WTC11 (cell line): ENCODE results near the gene DKC1. TPM values are rescaled to one million over a fixed set of nuclear protein-coding genes. Genes with fewer than 3 reads are reported as not detected.

Experiments
- ATAC-seq: fragments of 200-7000 bp; cut with Tn5 transposase; 2 replicates; pipeline ENCODE4 v1.10.0; 2021; ENCODE audit warnings: mild to moderate bottlenecking, moderate library complexity
- CTCF ChIA-PET: fragments of 300-600 bp; sonication (Branson Sonifier 250); formaldehyde crosslinking; loops from one replicate; lab custom pipeline; 2021; ENCODE audit warnings: antibody characterized with exemption; lab: Charles Lee
- POLR2A ChIA-PET: fragments of 350-600 bp; sonication (Branson Sonifier 250); formaldehyde crosslinking; loops from one replicate; lab custom pipeline; 2021; ENCODE audit warnings: antibody characterized with exemption; lab: Charles Lee
- DNase-seq: peaks from one replicate; pipeline ENCODE4 v3.0.0; 2021; ENCODE audit warnings: low spot score
- H3K27ac Mint-ChIP-seq: 2 replicates; pipeline ENCODE4 v1.8.0; 2021; ENCODE audit warnings: mixed read lengths
- H3K27me3 Mint-ChIP-seq: 2 replicates; pipeline ENCODE4 v1.8.0; 2021; ENCODE audit warnings: low read depth, mild to moderate bottlenecking, moderate library complexity, mixed read lengths
- H3K36me3 Mint-ChIP-seq: 2 replicates; pipeline ENCODE4 v1.8.0; 2021; ENCODE audit warnings: mixed read lengths
- H3K4me1 Mint-ChIP-seq: 2 replicates; pipeline ENCODE4 v1.8.0; 2022; ENCODE audit warnings: mixed read lengths
- H3K4me3 Mint-ChIP-seq: 2 replicates; pipeline ENCODE4 v1.8.0; 2021; ENCODE audit warnings: mild to moderate bottlenecking, moderate library complexity, mixed read lengths
- H3K9me3 Mint-ChIP-seq: 2 replicates; pipeline ENCODE4 v1.8.0; 2021; ENCODE audit warnings: mixed read lengths
- ATF2 ChIP-seq: sonication (generic); formaldehyde crosslinking; IDR thresholded peaks from 2 replicates; pipeline ENCODE4 v1.8.1; 2022; ENCODE audit warnings: low read depth, missing genetic modification reagents, borderline replicate concordance
- ATF3 ChIP-seq: sonication (generic); formaldehyde crosslinking; conservative IDR thresholded peaks from 2 replicates; pipeline ENCODE4 v1.8.1; 2022; ENCODE audit warnings: mild to moderate bottlenecking, missing genetic modification reagents
- CBFB ChIP-seq: sonication (generic); formaldehyde crosslinking; IDR thresholded peaks from 2 replicates; pipeline ENCODE4 v1.8.1; 2022; ENCODE audit warnings: mild to moderate bottlenecking, low read depth, missing genetic modification reagents
- ERG ChIP-seq: fragments of 250-450 bp; sonication (Bioruptor Pico); IDR thresholded peaks from 2 replicates; pipeline ENCODE4 v1.8.0; 2021; ENCODE audit warnings: mild to moderate bottlenecking
- ESRRA ChIP-seq: sonication (generic); formaldehyde crosslinking; IDR thresholded peaks from 2 replicates; pipeline ENCODE4 v1.8.1; 2022; ENCODE audit warnings: mild to moderate bottlenecking, missing genetic modification reagents, borderline replicate concordance
- FOXP4 ChIP-seq: sonication (generic); formaldehyde crosslinking; IDR thresholded peaks from 2 replicates; pipeline ENCODE4 v1.8.0; 2022; ENCODE audit warnings: mild to moderate bottlenecking, missing genetic modification reagents
- RORB ChIP-seq: fragments of 250-450 bp; sonication (Bioruptor Pico); IDR thresholded peaks from 2 replicates; pipeline ENCODE4 v1.9.0; 2021; ENCODE audit warnings: mild to moderate bottlenecking
- SMAD4 ChIP-seq: sonication (generic); formaldehyde crosslinking; IDR thresholded peaks from 2 replicates; pipeline ENCODE4 v1.8.0; 2022; ENCODE audit warnings: mild to moderate bottlenecking, missing genetic modification reagents
- SOX15 ChIP-seq: fragments of 250-450 bp; sonication (Bioruptor Pico); IDR thresholded peaks from 2 replicates; pipeline ENCODE4 v1.9.0; 2021; ENCODE audit warnings: mild to moderate bottlenecking
- STAT6 ChIP-seq: sonication (generic); formaldehyde crosslinking; conservative IDR thresholded peaks from 2 replicates; pipeline ENCODE4 v1.8.1; 2023; ENCODE audit warnings: mild to moderate bottlenecking, low read depth, missing genetic modification reagents, moderate library complexity
- USF1 ChIP-seq: sonication (generic); formaldehyde crosslinking; IDR thresholded peaks from 2 replicates; pipeline ENCODE4 v1.8.0; 2022; ENCODE audit warnings: mild to moderate bottlenecking, missing genetic modification reagents
- ZNF219 ChIP-seq: sonication (generic); formaldehyde crosslinking; IDR thresholded peaks from 2 replicates; pipeline ENCODE4 v1.8.0; 2023; ENCODE audit warnings: missing genetic modification reagents, mild to moderate bottlenecking, borderline replicate concordance
- ZNF416 ChIP-seq: fragments of 250-450 bp; sonication (Bioruptor Pico); IDR thresholded peaks from 2 replicates; pipeline ENCODE4 v1.9.0; 2021; ENCODE audit warnings: mild to moderate bottlenecking, inconsistent platforms
- ZSCAN18 ChIP-seq: fragments of 250-450 bp; sonication (Bioruptor Pico); IDR thresholded peaks from 2 replicates; pipeline ENCODE4 v2.1.2; 2022; ENCODE audit warnings: mild to moderate bottlenecking, moderate library complexity
- total RNA-seq: library from RNA; stranded (reverse); gene quantifications from 3 replicates; pipeline ENCODE4 v1.2.3, GENCODE V29; 2021

Gene DKC1
- total RNA-seq, 1 experiment from 2014 or later, result 123 TPM

- no peak for DNase-seq
- Mint-ChIP-seq H3K27me3 (no peaks in the 10 kb centered on the region; the same call in 1 of the 2 replicates), H3K27ac (no peak overlapping the region), H3K9me3 (no peaks in the 10 kb centered on the region), H3K36me3 (no peaks in the 10 kb centered on the region), H3K4me3 (no peak overlapping the region), H3K4me1 (peaks cover 2% of the 10 kb centered on the region; the same call in 1 of the 2 replicates)
- TF ChIP-seq ATF2 (CRISPR knock-in tag) (no peak), FOXP4 (CRISPR knock-in tag) (no peak), RORB (CRISPR knock-in tag) (no peak), ERG (CRISPR knock-in tag) (no peak)
- ChIA-PET CTCF (no interaction called here), POLR2A (no interaction called here)
- no peak for ATAC-seq
Measured at GRCh38 chrX:154727418-154727817, 35.2 kb upstream of the DKC1 start.

GRCh38 chrX:154727871-154728270 is 34.8 kb upstream of the DKC1 start:
- Mint-ChIP-seq H3K36me3 (no peaks in the 10 kb centered on the region), H3K4me1 (peaks cover 5% of the 10 kb centered on the region), H3K4me3 (no peak overlapping the region), H3K9me3 (no peaks in the 10 kb centered on the region), H3K27me3 (no peaks in the 10 kb centered on the region; the same call in 1 of the 2 replicates), H3K27ac (no peak overlapping the region)
- POLR2A ChIA-PET, result no interaction called here
- DNase-seq (no peak), ATAC-seq (no peak)
- TF ChIP-seq USF1 (CRISPR knock-in tag), result no peak
- no peak for TF ChIP-seq SMAD4 (CRISPR knock-in tag)
- no peak for TF ChIP-seq SOX15 (CRISPR knock-in tag)
- no peak for TF ChIP-seq ATF3 (CRISPR knock-in tag)
- no peak for TF ChIP-seq ZNF219 (CRISPR knock-in tag)
- no peak for TF ChIP-seq ZNF416 (CRISPR knock-in tag)
- TF ChIP-seq STAT6, result no peak
- TF ChIP-seq ESRRA (CRISPR knock-in tag), result no peak
- no peak for TF ChIP-seq CBFB
- no peak for TF ChIP-seq ZSCAN18
- CTCF ChIA-PET, result no interaction called here
